Measurements from ENCODE around the gene RPS10.
A peak's percentile ranks its signal among the peaks of the same experiment; 100 is the strongest.

The RPS10 gene

DNA sequence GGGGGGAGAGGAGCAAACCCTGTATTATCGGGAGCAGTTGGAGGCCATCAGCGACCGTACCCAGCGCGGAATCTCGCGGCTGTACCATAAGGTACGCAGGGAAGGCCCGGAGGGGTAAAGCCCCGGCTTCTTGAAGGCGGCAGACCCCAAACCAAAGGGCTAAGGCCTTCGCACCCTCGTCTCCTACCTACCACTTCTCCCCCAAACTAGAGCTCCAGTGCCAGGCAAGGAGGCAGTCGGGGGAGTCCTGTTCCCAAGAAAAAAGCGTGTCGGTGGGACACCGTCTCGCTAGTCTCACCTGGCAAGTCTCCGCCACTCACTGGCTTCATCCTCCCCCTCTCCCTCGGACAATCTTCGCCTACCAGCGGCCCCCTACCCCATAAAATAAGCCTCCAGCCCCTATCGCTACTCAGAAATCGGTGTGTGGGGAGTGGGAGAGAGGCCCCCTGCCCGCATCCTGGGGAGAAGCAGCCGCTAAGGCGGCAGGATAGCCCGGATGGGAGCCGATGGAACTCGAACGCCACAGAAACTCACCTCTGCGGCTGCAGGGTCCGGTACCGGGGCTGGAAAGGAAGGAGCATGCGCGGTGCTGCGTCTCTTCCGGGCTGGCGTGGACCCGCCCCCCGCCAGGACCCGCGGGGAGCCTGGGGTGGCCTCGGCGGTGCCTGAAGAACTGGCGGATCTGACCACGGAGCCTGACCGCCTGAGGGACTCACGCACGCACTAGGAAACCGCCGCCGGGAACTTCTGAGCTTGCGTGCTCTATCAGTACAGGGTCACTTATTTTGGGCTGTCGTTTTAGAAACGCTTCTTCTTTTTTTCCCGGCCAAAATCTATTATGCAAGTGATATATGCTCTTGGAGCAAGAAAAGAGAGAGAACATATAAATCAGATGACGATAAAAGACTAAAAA lies at the start of gene RPS10:
Gene RPS10, minus strand, starts transcription at position 572 of the 913 bp plus-strand sequence. CDS start 848 bp downstream, outside the sequence.
- DNase-seq = peak; percentile 93

DNA sequence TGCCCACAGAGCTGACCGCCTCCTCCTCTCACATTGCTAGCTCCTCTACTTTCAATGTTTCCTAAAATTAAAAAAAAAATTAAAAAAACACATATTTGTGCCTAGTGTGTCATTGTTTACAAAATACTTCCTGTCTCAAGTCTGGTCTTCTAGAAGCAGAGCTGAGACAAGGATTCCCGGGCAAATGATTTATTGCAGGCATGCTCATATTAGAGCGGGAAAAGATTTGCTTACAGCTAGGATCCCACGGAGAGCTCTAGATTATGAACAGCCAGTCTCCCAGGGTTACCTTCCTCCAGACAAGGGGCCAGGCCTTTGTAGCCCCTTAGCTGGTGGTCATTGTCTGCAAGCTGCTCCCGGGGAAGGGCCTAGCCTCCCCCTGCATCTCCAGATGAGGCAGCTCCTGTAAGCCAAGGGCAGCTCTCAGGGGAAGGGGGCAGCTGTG lies 49.4 kb upstream of the RPS10 start:
- DNase-seq = peak; percentile 68

DNA sequence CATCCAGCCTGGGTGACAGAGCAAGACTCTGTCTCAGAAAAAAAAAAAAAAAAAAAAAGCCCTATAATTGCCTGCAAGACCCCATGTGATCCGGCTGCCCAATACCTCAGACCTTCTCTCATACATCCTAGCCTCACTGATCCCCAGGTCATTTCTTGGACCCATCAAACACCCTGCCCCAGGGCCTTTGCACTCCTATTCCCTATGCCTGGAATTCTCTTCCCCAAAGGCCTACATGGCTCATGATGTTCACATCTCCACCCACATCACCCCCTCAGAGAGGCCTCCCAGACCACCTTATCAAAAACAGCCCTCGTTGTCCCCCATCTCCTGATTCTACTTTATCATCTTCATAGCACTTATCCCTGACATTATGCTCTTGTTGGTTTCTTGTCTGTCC lies 48.9 kb upstream of the RPS10 start:
- no peak for DNase-seq

DNA sequence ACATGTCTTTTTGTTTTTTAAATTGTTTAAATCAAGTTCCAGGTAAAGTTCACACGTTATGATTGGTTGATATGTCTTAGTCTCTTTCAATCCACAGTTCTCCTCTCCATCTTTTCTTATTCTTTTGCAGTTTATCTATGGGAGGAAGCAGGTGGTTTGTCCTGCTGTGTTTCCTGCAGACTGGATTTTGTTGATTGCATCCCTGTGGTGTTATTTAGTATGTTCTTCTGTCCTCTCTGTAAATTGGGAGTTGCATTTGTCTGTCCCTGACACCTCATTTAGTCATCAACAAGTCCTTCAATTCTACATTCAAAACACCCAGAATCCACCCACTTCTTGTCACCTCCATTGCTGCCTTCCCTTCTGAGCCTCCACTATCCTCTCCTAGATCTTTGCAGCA lies 48.1 kb upstream of the RPS10 start:
- DNase-seq = no peak

DNA sequence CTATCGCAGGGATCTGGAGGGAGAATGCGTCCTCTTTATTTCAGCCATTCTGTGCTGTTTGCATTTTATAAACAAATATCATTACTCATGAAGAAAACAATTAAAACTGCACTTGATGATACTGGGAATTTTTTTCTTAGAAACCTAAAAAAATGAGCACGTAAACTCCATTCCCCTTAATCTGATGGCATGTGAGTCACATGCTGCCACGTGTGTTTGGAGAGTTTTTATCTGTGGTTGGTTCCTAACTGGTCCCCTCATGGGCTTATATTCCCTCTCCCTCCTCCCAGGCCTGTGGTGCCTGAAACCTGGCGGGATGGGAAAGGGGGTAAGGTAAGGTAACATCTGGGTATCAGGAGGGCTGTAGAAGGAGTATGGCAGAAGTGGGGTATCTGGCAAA lies 46.6 kb upstream of the RPS10 start:
- DNase-seq = no peak

DNA sequence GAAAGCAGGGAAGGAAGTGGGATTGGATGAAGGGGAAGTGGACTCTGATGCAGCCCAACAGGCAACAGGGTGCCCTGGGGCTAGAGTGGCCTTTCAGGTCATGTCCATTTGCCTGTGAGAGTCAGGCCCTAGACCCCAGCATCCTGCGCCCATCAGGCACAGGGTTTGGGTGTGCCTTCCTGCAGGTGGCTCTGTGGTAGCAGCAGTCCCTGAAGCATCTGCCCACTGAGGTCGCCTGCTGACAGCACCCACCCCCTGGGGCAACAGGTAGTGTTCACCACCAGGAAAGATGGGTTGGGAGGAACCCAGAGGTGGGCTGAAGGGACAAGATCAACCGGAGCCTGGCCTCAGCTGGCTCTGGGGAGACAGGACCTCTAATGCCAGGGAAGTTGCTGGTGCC lies 43.6 kb upstream of the RPS10 start:
- DNase-seq = no peak

DNA sequence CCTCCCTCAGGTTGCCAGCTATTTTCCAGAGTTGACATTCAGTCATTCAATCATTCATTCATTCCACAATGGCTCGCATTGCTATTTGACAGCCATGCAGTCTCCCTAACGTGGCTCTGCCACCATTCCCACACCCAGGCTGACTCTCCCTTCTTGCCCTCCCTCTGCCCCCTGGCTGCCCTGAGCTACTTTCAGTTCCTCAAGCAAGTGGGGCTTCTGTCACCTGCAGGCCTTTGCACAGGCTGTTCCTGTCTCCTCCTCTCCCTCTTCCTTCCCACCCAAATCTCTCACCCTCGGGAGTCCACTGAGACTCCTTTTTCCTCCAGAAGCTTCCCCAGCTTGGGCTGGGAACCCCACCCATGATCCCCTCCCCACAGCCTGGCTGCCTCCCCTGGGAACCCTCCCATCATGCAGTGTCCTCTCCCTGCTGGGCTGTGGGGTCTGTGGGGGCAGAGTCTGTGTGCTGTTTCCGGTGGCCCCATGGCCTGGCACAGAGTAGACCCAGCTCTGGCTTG lies 42.6 kb upstream of the RPS10 start:
- DNase-seq = no peak

DNA sequence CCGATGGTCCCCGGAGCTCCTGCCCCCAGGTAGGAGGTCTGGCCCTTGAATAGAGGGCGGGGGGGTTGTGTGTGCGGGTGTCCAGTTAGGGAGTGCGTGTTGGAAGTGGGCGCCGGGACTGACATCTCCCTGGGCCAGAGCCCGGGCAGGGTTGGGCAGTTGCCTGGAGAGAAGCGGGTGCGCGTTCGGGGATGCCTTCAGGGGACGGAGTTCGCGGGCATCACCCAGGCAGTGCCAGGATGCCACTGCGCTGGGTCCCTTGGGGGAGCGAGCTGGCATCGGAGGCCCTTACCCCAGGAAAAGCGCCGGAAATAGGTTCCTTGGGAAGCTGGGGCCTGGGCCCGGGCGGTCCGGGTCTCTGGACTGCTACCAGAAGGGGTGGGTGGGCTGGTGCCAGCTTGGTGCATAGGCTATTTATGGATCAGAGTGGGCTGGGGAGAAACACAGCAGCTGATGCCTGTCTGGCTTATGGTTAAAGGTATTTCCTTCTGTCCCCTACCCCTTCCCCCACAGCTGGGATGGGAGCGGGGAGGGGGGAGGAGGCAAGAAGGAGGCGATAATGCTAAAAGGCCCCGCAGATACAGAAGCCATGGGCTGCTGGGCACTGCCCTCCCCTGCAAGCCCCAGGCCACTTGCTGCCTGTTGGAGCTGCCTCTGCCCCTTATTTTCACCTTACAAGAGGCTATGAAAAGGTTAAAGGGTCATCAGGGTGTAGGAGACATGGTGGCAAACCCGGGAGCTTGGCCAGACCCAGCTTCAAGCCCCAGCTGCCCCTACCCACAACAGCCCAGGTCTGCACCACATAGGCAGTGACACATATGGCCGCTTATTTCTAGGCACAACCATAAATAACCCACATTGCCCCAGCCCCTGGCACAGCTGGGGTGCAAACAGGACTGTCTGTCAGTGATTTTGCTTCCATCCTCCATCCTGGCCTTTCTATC lies 40.6 kb upstream of the RPS10 start:
- DNase-seq = no peak

DNA sequence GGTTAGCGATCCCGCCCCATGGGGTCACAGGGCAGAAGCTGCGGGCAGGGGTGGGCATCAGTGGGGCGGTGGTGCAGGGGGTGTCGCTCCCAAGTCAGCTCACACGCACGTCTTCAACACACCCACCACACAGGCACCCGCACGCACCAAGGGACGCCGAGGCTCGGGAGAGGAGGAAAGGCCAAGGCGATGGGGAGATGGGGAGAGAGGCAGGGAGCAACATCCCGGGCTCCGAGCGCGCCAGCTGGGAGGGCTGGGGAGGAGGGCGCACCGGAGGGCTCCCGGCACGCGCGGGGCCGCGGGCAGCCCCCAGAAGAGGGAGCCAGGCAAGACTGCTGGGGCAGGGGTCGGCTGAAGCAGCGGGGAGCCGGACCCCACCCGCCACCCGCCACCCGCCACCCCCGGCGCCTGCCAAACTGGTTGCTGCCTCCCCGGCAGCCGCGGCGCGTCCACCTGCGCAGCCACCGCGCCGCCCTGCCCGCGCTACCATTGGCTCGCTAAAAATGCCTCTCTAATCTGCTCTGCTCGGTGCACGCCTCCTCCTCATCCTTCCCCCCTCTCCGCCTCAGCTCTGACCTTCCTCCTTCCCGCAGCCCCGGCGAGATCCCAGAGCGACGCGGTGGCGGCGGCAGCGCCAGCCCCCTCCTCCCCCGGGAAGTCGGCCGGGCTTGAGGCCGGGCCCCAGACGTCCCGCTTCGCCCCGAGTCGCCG lies 39.8 kb upstream of the RPS10 start, which contains the start of gene PACSIN1:
Gene PACSIN1, plus strand, starts transcription at position 546 of the 711 bp plus-strand sequence. CDS start 60,230 bp downstream, outside the sequence.
- peak; percentile 31 for DNase-seq

DNA sequence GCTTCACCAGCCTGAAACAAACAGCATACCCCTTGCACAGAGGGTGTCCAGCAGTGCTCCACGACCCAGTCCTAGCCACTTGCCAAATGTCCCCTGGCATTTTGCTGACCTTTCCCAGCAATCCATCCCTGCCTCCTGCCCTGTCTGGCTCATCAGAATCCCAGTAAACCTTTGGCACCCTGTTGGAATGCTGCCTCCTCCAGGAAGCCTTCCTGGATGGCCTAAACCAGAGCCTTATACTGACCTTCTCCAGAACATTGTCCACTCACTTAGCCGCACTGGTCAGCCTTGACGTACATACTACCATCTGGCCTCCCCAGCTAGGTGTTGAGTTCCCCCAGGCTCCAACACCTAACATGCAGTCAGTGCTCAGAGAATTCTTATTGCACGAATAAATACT lies 38.0 kb upstream of the RPS10 start:
- DNase-seq = no peak

DNA sequence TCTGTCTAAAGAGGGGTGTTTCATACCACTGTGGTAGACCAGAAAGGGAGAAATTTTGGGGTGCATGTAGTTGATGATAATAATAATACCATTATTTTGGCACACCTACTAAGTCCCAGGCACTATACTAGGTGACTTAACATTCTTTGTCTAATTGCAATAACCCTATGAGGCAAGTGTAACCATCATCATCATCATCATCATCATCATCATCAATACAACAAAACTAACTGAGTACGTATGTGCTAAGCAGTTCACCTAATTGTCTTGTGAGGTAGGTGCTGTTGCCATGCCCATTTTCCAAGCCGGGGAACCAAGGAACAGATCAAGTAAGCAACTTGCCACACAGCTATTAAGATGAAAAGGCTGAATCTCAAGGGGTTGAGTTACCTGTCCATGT lies 37.4 kb upstream of the RPS10 start:
- no peak for DNase-seq

DNA sequence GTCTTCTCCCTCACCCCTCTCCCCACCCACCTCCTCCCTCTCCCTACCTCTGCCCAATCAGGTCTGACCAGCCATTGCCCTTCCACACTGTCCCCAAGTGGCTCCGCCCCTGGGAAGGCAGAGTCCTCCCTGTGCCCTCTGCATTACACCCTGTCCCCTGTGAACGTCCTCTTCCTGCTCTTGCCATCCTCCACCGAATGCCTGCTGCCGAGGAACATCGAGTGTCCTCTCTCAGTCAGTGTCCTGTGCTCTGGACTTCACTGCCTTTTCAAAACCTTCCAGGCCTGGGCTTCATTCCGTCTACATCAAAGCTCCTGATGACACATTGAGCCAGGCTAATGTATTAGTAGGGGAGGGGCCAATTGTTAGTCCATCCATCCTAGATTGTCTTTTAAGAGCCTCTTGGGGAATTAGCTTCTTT lies 36.7 kb upstream of the RPS10 start:
- peak; percentile 57 for DNase-seq

DNA sequence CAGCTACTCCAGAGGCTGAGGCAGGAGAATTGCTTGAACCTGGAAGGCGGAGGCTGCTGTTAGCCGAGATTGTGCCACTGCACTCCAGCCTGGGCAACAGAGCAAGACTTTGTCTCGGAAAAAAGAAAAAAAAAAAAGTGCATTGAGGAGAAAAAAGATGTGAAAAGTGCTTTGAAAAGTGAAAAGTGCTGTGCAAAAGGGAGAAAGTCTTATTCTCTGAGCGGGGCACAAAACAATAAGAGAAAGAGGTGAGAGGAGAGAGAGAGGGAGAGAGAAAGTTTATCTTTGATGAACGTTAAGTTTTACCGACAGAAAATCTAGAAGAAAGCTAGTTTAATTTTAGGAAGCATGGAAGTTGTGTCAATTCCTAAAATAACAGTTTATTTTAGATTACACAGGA lies 36.1 kb upstream of the RPS10 start:
- DNase-seq = no peak

DNA sequence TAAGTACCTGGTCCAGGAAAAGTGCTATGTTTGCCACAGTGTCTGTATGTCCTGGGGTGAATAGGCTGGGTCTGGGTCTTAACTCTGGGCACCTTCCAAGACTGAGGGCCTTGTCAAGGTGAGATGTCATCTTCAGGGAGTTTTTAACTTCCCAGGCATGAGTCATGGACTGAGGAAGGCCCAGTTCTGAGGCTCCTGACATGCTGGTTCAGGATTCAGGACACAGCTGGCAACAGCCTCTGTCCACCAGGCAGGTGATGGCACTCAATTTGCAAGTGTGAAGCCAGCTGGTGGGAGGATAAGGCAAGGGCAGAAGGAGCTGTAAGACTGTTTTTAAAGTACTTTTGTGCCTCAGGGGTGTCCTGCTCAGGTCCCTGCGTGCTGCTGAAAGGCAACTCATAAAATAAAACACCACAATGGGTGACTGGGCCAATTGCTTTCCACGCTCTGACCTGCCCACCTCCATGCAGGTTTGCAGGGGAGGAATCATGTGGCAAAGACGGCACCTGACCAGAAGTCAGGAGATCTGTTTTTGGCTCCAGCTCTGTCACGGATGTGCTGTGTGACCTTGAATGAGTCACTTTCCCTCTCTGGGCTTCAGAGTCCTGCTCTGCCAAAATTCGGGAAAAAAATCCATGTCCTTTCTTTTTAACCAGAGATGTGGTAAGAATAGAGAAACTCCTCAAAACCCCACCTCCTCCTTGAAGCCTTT lies 35.1 kb upstream of the RPS10 start:
- DNase-seq = peak; percentile 25

DNA sequence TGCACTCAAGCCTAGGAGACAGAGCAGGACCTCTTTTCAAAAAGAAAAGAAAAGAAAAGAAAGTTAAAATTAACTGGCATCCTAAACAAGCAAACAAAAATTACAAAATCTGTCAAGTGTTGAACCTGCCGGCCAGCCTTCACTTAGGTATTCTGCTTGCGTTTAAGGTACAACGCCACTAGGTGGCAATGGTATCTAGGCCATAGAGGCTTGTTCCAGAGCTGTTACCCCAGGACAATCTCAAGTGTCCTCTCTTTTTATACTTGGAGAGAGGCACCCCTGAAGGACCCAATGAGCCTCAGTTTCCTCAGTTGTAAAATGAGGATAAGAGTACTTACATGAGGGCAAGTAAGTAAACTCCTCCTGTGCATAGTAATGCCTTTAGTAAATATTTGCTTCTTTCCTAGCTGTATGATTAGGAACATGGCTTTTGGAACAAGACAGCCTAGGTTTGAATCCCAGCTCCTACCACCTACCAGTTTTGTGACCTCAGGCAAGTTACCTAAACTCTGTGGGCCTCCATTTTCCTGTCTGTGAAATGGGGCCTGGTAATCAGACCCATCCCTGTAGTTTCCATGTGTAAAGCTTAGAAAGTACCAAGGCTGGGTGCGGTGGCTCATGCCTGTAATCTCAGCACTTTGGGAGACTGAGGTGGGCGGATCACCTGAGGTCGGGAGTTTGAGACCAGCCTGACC lies 34.2 kb upstream of the RPS10 start:
- DNase-seq = peak; percentile 41

DNA sequence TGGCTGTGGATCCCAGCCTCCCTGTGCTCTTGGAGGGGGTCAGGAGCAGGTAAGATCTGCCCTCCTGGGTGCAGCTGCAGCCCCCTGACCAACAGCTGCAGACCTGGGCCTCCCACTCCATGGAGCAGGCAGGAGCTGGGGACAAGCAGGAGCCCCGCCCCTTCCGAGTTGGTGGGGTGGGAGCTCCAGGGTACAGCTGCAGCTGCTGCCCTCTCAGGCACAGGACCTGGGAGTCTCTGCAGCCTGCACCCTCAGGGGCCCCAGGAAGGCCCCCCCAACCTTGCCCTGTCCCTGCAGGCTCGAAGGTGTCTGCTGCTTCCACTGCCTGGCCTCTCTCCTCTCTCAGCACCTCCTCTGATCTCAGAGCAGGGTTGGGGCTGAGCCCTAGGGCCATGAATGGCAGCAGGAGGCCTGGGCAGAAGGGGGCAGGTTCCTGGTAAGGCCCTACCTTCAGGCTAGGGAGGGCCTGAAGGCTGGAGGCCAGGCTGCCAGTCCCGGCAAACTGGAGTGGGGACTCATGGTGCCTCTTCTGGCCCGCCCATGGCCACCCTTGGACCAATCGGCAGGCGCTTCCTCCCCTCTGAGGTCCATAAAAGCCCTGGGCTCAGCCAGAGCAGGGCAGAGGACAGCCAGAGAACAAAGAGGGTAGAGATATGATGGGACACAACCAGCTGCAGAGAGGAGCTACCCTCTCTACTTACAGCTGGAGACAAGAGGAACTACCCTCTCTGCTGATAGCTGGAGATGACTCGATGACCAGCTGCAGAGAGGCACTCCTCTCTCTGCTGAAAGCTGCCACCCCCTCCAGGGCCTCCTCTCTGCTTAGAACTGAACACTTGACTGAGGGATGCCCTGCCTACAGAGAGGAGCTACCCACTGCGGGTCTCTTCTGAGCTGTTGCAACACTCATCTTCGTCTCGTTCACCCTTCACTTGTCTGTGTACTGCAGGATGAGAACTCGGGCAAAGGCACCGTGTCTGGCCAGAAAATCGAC lies 32.2 kb upstream of the RPS10 start:
- DNase-seq = no peak

DNA sequence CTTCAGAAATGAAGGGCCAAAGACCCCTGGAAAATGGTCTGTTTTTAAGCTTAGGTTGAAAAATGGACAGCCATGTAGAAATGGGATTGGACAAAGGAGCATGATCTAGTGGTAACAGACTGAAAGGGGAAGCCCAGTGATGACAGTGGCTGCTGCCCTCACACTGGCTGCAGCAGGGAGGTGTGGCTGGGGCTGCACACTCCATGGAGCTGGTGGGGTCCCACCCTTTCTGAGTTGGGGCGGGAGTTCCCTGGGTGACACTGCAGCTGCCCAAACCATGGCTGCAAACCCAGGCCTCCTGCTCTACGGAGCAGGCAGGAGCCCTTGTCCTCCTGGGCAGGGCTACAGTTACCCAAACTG lies 31.5 kb upstream of the RPS10 start:
- no peak for DNase-seq

DNA sequence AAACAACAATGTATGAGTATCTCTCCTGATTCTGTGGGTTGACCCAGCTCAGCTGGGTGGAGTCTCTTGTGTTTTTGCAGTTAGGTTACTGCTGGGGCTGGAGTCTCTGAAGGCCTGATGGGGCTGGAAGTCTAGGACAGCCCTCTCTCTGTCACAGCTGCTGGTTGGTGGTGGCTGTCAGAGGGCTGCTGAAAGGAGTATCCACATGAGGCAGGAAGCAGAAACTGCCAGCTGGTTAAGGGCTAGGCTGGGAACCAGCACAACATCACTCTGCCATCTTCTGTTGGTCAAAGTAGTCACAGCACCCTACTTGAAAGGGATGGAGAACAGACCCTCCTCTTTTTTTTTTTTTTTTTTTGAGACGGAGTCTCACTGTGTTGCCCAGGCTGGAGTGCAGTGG lies 30.0 kb upstream of the RPS10 start:
- DNase-seq = no peak

DNA sequence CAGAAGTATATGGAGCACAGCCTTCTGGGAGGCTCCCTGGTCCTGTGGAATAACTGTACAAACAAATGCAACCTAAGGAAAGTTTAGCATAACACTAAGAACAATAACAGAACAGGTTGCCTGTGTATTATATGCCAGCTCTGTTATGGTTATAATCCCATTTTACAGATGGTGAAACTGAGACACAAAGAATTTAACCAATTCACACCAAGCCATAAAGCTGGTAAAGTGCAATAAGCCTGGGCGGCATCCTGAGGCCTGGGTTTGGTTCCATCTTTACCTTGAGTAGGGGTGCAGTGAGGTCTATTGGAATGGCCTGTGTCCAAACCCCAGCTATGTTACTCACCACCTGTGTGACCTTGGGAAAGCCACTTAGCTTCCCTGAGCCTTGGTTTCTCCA lies 25.3 kb upstream of the RPS10 start:
- DNase-seq = no peak

DNA sequence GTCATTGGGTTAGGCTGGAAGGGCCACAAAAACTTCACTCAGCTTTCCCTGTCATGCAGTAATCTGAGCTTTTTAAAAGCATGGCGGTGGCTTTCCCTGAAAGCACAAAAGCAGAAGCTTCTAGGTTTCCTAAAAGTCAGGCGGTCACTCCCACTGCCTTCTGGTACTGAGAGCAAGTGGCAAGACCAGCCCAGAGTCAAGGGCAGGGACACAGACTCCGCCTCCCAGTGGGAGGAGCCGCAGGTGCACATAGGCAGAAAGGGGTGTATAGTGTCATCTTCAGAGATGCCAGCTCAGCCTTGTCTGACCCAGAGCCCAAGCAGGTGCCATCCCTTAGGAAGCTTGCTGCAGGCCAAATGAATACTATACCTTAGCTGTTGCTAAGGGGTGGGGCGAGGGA lies 22.0 kb upstream of the RPS10 start:
- DNase-seq = no peak

All from EL (cell line).